Smooth muscle cell (in vitro differentiated cells): ENCODE results near the gene MGA. TPM values are rescaled to one million over a fixed set of nuclear protein-coding genes. Genes with fewer than 3 reads are reported as not detected.

ENCODE experiments used
- DNase-seq: peaks from one replicate; lab custom pipeline; 2025; ENCODE audit not compliant: unreplicated experiment; lab: John Stamatoyannopoulos, UW
- H2AFZ ChIP-seq: fragments of 200-600 bp; sonication (generic); 2 replicates; pipeline ENCODE4 v1.6.0; 2016; ENCODE audit warnings: antibody characterized with exemption, low read depth, mild to moderate bottlenecking
- H3F3A ChIP-seq: fragments of 200-600 bp; sonication (generic); 2 replicates; pipeline ENCODE4 v1.6.0; 2017; ENCODE audit warnings: antibody characterized with exemption, low read depth
- H3K27ac ChIP-seq: fragments of 200-600 bp; sonication (generic); 2 replicates; pipeline ENCODE4 v1.5.1; 2016; ENCODE audit warnings: low read depth, mild to moderate bottlenecking
- H3K27me3 ChIP-seq: fragments of 200-600 bp; sonication (generic); 2 replicates; pipeline ENCODE4 v1.6.1; 2016; ENCODE audit warnings: low read depth, mild to moderate bottlenecking
- H3K36me3 ChIP-seq: fragments of 200-600 bp; sonication (generic); 2 replicates; pipeline ENCODE4 v1.5.1; 2016; ENCODE audit warnings: low read depth
- H3K4me1 ChIP-seq: fragments of 200-600 bp; sonication (generic); 2 replicates; pipeline ENCODE4 v1.5.1; 2016; ENCODE audit warnings: low read depth
- H3K4me2 ChIP-seq: fragments of 200-600 bp; sonication (generic); 2 replicates; pipeline ENCODE4 v1.6.0; 2016; ENCODE audit warnings: mild to moderate bottlenecking
- H3K4me3 ChIP-seq: fragments of 200-600 bp; sonication (generic); 2 replicates; pipeline ENCODE4 v1.5.1; 2016; ENCODE audit warnings: mild to moderate bottlenecking
- H3K79me2 ChIP-seq: fragments of 200-600 bp; sonication (generic); 2 replicates; pipeline ENCODE4 v1.6.0; 2016; ENCODE audit warnings: low read depth, mild to moderate bottlenecking
- H3K9ac ChIP-seq: fragments of 200-600 bp; sonication (generic); 2 replicates; pipeline ENCODE4 v1.6.0; 2016; ENCODE audit warnings: low read depth
- H3K9me3 ChIP-seq: fragments of 200-600 bp; sonication (generic); replicated peaks from 2 replicates; pipeline ENCODE4 v1.5.1; 2016; ENCODE audit warnings: low read depth
- H4K20me1 ChIP-seq: fragments of 200-600 bp; sonication (generic); 2 replicates; pipeline ENCODE4 v1.6.0; 2016; ENCODE audit warnings: low read depth
- WGBS: methylation state at CpG from one replicate; pipeline ENCODE4 v1.1.7; 2016; ENCODE audit warnings: low lambda C conversion rate; 5-methylcytosine and 5-hydroxymethylcytosine counted together
- polyA plus RNA-seq: library from polyadenylated mRNA; unstranded; fragments of >200 nt; fragmentation: Nextera tagmentation; extraction: Ambion mirVana; gene quantifications from 2 replicates; pipeline ENCODE4 v1.2.1, GENCODE V29; 2016
- total RNA-seq: library from RNA; depleted of rRNA; stranded (reverse); fragments of >200 nt; gene quantifications from 2 replicates; pipeline ENCODE4 v1.2.3, GENCODE V29; 2014
- TF ChIP-seq, protein P1 (sequence below): fragments of 200-600 bp; sonication (generic); IDR thresholded peaks from 2 replicates; pipeline ENCODE4 v1.5.1; 2017; ENCODE audit warnings: borderline replicate concordance, mild to moderate bottlenecking, antibody characterized with exemption; ENCODE audit not compliant: insufficient read depth, poor library complexity, severe bottlenecking

MGA gene
- total and polyA plus RNA-seq, 2 experiments from 2014 or later, result 5.5 to 52.9 TPM

DNA sequence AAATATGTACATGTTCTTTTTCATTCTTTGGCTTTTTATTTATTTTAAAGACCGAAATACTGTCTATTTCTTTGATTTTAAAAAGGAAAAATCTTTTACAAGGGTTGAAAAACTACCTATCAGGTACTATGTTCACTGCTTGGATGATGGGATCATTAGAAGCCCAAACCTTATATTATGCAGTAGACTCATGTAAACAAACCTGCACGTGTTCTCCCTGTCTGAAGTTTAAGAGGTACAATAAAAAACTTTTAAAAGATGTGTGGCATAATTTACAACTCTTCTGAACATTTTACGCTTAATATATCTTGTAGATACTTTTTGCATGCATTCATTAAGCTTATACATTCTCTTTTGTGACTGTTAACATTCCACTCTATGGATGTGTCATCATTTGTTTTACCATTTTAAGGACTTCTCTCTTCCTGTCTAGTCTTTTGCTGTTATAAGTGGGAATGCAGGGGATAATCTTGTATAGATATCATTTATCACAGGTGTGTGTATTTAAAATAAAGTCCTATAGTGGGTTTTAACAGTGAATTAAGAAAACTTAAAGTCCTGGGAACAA is 6.2 kb downstream of the MGA start:
- no peak overlapping the region for H3K4me3 ChIP-seq
- no peaks in the 10 kb centered on the region for H3K9me3 ChIP-seq
- WGBS, result 61% methylated on average over 3 of the region's 3 CpGs
- H3K79me2 ChIP-seq, result peaks cover 100% of the 10 kb centered on the region
- peaks cover 6% of the 10 kb centered on the region for H3K4me1 ChIP-seq
- H3F3A ChIP-seq, result no peaks in the 10 kb centered on the region
- peaks cover 2% of the 10 kb centered on the region for H3K36me3 ChIP-seq
- H3K9ac ChIP-seq, result no peak overlapping the region
- H3K27ac ChIP-seq, result peak overlapping the region; percentile 70
- peak overlapping the region; percentile 25 for H3K4me2 ChIP-seq
- no peak overlapping the region for H2AFZ ChIP-seq
- H4K20me1 ChIP-seq, result peaks cover 94% of the 10 kb centered on the region
- no peaks in the 10 kb centered on the region for H3K27me3 ChIP-seq
- TF ChIP-seq, protein P1, sequence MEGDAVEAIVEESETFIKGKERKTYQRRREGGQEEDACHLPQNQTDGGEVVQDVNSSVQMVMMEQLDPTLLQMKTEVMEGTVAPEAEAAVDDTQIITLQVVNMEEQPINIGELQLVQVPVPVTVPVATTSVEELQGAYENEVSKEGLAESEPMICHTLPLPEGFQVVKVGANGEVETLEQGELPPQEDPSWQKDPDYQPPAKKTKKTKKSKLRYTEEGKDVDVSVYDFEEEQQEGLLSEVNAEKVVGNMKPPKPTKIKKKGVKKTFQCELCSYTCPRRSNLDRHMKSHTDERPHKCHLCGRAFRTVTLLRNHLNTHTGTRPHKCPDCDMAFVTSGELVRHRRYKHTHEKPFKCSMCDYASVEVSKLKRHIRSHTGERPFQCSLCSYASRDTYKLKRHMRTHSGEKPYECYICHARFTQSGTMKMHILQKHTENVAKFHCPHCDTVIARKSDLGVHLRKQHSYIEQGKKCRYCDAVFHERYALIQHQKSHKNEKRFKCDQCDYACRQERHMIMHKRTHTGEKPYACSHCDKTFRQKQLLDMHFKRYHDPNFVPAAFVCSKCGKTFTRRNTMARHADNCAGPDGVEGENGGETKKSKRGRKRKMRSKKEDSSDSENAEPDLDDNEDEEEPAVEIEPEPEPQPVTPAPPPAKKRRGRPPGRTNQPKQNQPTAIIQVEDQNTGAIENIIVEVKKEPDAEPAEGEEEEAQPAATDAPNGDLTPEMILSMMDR, result no peak
- no peak for DNase-seq

DNA sequence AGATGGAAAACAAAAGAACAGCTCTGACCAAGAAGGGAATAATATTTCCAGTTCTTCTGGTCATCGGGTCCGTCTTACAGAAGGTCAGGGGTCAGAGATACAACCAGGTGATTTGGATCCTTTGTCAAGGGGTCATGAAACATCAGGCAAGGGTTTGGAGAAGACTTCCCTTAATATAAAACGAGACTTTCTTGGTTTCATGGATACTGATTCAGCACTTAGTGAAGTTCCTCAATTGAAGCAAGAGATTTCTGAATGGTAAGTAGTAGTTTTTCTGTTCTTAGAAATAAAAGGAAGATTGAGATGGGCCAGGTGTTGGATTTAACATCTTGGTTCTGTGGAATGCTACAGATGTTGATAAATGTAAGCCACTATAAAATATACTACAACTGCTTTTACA is 9.5 kb downstream of the MGA start:
- no peak overlapping the region for H2AFZ ChIP-seq
- no peaks in the 10 kb centered on the region for H3K27me3 ChIP-seq
- peaks cover 98% of the 10 kb centered on the region for H3K79me2 ChIP-seq
- TF ChIP-seq, protein P1, result no peak
- no peaks in the 10 kb centered on the region for H3K4me1 ChIP-seq
- H3K36me3 ChIP-seq, result peaks cover 2% of the 10 kb centered on the region
- H3K9ac ChIP-seq, result no peak overlapping the region
- no peak overlapping the region for H3K4me3 ChIP-seq
- H4K20me1 ChIP-seq, result peaks cover 95% of the 10 kb centered on the region
- H3K27ac ChIP-seq, result no peak overlapping the region
- no peaks in the 10 kb centered on the region for H3K9me3 ChIP-seq
- no peak for DNase-seq
- H3F3A ChIP-seq, result no peaks in the 10 kb centered on the region
- no peak overlapping the region for H3K4me2 ChIP-seq
- whole genome bisulfite sequencing, result 97% methylated on average over 3 of the region's 3 CpGs

DNA sequence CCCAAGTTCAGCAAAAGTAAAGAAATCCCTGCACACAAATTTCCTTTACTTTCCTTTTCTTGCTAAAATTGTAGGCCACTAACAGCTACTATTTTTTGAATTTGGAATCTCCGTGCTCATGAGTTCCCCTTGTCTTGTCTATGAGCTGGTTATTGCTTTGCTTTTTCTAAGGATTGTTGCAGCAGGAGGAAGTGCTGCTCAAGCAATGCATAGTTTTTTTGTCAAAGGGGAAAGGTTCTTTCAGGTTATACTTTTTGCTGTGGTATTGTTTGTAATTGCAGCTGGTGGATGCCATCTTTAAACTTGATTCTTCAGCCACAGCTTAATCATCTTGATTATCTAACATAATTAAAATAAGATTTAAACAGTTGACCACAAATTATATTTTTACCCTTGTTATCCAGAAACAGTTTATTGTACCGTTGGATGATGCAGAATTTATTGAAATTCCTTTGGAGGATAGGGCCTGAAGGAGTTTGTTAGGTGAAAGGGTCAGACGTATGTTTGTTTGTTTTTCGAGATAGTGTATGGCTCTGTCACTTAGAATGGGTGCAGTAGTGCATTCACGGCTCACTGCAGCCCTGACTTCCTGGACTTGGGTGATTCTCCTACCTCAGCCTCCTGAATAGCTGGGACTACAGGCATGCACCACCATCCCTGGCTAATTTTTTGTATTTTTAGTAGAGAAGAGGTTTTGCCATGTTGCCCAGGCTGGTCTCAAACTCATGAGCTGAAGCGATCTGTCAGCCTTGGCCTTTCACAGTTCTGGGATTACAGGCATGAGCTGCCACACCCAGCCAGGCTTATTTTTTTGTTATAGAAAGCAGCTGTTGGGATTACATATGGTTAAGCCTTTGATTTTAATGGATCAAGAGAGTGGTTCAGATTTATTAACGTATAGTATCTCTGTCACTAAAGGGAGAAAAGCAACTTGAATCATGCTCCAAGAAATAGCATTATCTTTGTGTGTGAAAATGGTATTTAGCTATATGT is 11.7 kb downstream of the MGA start:
- Histone ChIP-seq H3K4me1 (no peaks in the 10 kb centered on the region), H3K36me3 (peaks cover 2% of the 10 kb centered on the region), H2AFZ (no peak overlapping the region), H3K79me2 (peaks cover 98% of the 10 kb centered on the region), H3K9ac (no peak overlapping the region), H3K4me2 (no peak overlapping the region), H3F3A (no peaks in the 10 kb centered on the region), H3K27ac (no peak overlapping the region), H3K9me3 (no peaks in the 10 kb centered on the region), H4K20me1 (peaks cover 95% of the 10 kb centered on the region), H3K27me3 (no peaks in the 10 kb centered on the region), H3K4me3 (no peak overlapping the region)
- no peak for DNase-seq
- WGBS, result 73% methylated on average over 7 of the region's 7 CpGs
- TF ChIP-seq, protein P1, result no peak
